Measurements from ENCODE around the gene OR51I2. TPM values are rescaled to one million over a fixed set of nuclear protein-coding genes. Genes with fewer than 3 reads are reported as not detected.

The OR51I2 gene
- total and polyA plus RNA-seq, 3 donors from 2014 or later: not detected

DNA sequence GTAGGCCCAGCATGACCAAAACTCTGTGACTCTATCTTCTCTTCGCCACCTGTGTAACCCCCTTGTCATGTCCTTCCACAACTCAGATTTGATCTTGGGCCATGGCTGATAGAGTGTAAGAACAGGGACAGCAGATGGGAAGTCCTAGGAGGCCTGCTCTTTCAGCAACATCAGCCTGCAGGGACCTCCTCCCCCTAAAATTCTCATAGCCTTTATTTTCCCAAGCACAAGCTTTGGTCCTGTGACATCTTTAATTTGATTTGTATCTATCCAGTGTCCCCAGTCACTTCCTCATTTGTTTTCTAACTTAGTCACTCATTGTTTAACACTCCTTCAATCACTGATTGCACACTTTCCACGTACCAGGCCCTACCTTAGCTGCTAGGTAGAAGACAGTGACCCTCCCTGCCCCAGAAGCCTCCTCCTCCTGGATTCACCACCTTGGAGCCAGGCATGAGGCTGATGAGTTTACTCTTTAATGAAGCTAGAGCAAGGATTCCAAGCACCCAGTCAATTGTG lies 55.3 kb downstream of the OR51I2 start:
- intact Hi-C loops (cut with DNase I; ENCODE audit: low total_unique reads): no loop called here
- H3K27me3 ChIP-seq: no peaks in the 10 kb centered on the region
- no peak for TF ChIP-seq CTCF (IDR thresholded peaks at IDR 0.05)
- no peak for TF ChIP-seq POLR2A (IDR thresholded peaks at IDR 0.05)

GRCh38 chr11:5505363-5506048 lies 56.4 kb downstream of the OR51I2 start:
- WGBS, 2 donors: 64 to 87% methylated on average over 9 of the region's 9 CpGs
- no peaks in the 10 kb centered on the region for H3K27me3 ChIP-seq
- H3K4me3 ChIP-seq: no peak overlapping the region
- H3K36me3 ChIP-seq (ENCODE audit: low read depth, missing control alignments): no peaks in the 10 kb centered on the region
- no peak overlapping the region for H3K27ac ChIP-seq
- H3K9me3 ChIP-seq: no peaks in the 10 kb centered on the region
- H3K4me1 ChIP-seq: no peaks in the 10 kb centered on the region
- intact Hi-C loops (cut with DNase I; ENCODE audit: low total_unique reads): no loop called here
- no peak for TF ChIP-seq POLR2A (IDR thresholded peaks at IDR 0.05)
- no peak for TF ChIP-seq CTCF (IDR thresholded peaks at IDR 0.05)
- no peak for DNase-seq

More for the DNA sequence above, 55.3 kb downstream of the OR51I2 start:
- Histone ChIP-seq H3K4me1 (no peaks in the 10 kb centered on the region), H3K27ac (no peak overlapping the region), H3K36me3 (ENCODE audit: low read depth, missing control alignments) (no peaks in the 10 kb centered on the region), H3K9me3 (no peaks in the 10 kb centered on the region), H3K4me3 (no peak overlapping the region)
- WGBS, 2 donors: 92 to 94% methylated on average over 2 of the region's 2 CpGs
- DNase-seq: no peak

Other genes with a start within 250 kb of the OR51I2 start
- gene OR51V1, start 248.6 kb upstream of the OR51I2 start, total RNA-seq: not detected
- gene OR51V1, start 248.6 kb upstream of the OR51I2 start, polyA plus RNA-seq (ENCODE audit: insufficient read depth, low read depth, low replicate concordance): not detected
- gene HBB, start 222.3 kb upstream of the OR51I2 start, total RNA-seq: 10 to 100 TPM in 1 of 2 donors, not detected in 1; 11.8 TPM
- gene HBB, start 222.3 kb upstream of the OR51I2 start, polyA plus RNA-seq (ENCODE audit: insufficient read depth, low read depth, low replicate concordance): 55.6 TPM
- not detected for gene HBD, start 214.8 kb upstream of the OR51I2 start, total RNA-seq
- not detected for gene HBD, start 214.8 kb upstream of the OR51I2 start, polyA plus RNA-seq (ENCODE audit: insufficient read depth, low read depth, low replicate concordance)
- not detected for gene HBG1, start 199.5 kb upstream of the OR51I2 start, total RNA-seq
- gene HBG1, start 199.5 kb upstream of the OR51I2 start, polyA plus RNA-seq (ENCODE audit: insufficient read depth, low read depth, low replicate concordance): not detected
- not detected for gene HBG2, start 194.5 kb upstream of the OR51I2 start, total RNA-seq
- gene HBG2, start 194.5 kb upstream of the OR51I2 start, polyA plus RNA-seq (ENCODE audit: insufficient read depth, low read depth, low replicate concordance): not detected
- gene HBE1, start 179.4 kb upstream of the OR51I2 start, total RNA-seq: under 1 TPM in 1 of 2 donors, not detected in 1; 0.87 TPM
- gene HBE1, start 179.4 kb upstream of the OR51I2 start, polyA plus RNA-seq (ENCODE audit: insufficient read depth, low read depth, low replicate concordance): not detected
- gene OR51B4, start 147.4 kb upstream of the OR51I2 start, total RNA-seq: under 1 TPM in 1 of 2 donors, not detected in 1; 0.74 TPM
- not detected for gene OR51B4, start 147.4 kb upstream of the OR51I2 start, polyA plus RNA-seq (ENCODE audit: insufficient read depth, low read depth, low replicate concordance)
- under 1 TPM in 1 of 2 donors, not detected in 1; 0.74 TPM for gene OR51B2, start 125.0 kb upstream of the OR51I2 start, total RNA-seq
- not detected for gene OR51B2, start 125.0 kb upstream of the OR51I2 start, polyA plus RNA-seq (ENCODE audit: insufficient read depth, low read depth, low replicate concordance)
- gene OR51B5, start 105.8 kb upstream of the OR51I2 start, total RNA-seq: 1 to 10 TPM; 1.3 to 2.7 TPM
- 0.78 TPM for gene OR51B5, start 105.8 kb upstream of the OR51I2 start, polyA plus RNA-seq (ENCODE audit: insufficient read depth, low read depth, low replicate concordance)
- not detected for gene OR51B6, start 97.8 kb upstream of the OR51I2 start, total RNA-seq
- gene OR51B6, start 97.8 kb upstream of the OR51I2 start, polyA plus RNA-seq (ENCODE audit: insufficient read depth, low read depth, low replicate concordance): not detected
- gene OR51M1, start 65.5 kb upstream of the OR51I2 start, total RNA-seq: not detected
- not detected for gene OR51M1, start 65.5 kb upstream of the OR51I2 start, polyA plus RNA-seq (ENCODE audit: insufficient read depth, low read depth, low replicate concordance)
- gene OR51Q1, start 27.2 kb upstream of the OR51I2 start, total RNA-seq: not detected
- gene OR51Q1, start 27.2 kb upstream of the OR51I2 start, polyA plus RNA-seq (ENCODE audit: insufficient read depth, low read depth, low replicate concordance): not detected
- 1 to 10 TPM in 1 of 2 donors, under 1 TPM in 1; 0.74 to 1.1 TPM for gene OR51I1, start 7.8 kb upstream of the OR51I2 start, total RNA-seq
- gene OR51I1, start 7.8 kb upstream of the OR51I2 start, polyA plus RNA-seq (ENCODE audit: insufficient read depth, low read depth, low replicate concordance): not detected
- gene OR52D1, start 39.4 kb downstream of the OR51I2 start, total RNA-seq: not detected
- gene OR52D1, start 39.4 kb downstream of the OR51I2 start, polyA plus RNA-seq (ENCODE audit: insufficient read depth, low read depth, low replicate concordance): not detected
- 100 to 1,000 TPM; 105 to 283 TPM for gene UBQLN3, start 60.6 kb downstream of the OR51I2 start, total RNA-seq
- gene UBQLN3, start 60.6 kb downstream of the OR51I2 start, polyA plus RNA-seq (ENCODE audit: insufficient read depth, low read depth, low replicate concordance): 336 TPM
- gene UBQLNL, start 67.4 kb downstream of the OR51I2 start, total RNA-seq: 10 to 100 TPM in 1 of 2 donors, 1 to 10 TPM in 1; 8.8 to 38.7 TPM
- 42.8 TPM for gene UBQLNL, start 67.4 kb downstream of the OR51I2 start, polyA plus RNA-seq (ENCODE audit: insufficient read depth, low read depth, low replicate concordance)
- gene OR52H1, start 99.2 kb downstream of the OR51I2 start, total RNA-seq: 1 to 10 TPM; 1.4 to 1.9 TPM
- gene OR52H1, start 99.2 kb downstream of the OR51I2 start, polyA plus RNA-seq (ENCODE audit: insufficient read depth, low read depth, low replicate concordance): not detected
- not detected for gene OR52B6, start 131.6 kb downstream of the OR51I2 start, total RNA-seq
- not detected for gene OR52B6, start 131.6 kb downstream of the OR51I2 start, polyA plus RNA-seq (ENCODE audit: insufficient read depth, low read depth, low replicate concordance)
- gene TRIM6, start 147.3 kb downstream of the OR51I2 start, total RNA-seq: 10 to 100 TPM in 1 of 2 donors, 1 to 10 TPM in 1; 9.1 to 10.6 TPM
- gene TRIM6, start 147.3 kb downstream of the OR51I2 start, polyA plus RNA-seq (ENCODE audit: insufficient read depth, low read depth, low replicate concordance): 20.9 TPM
- gene TRIM34, start 175.7 kb downstream of the OR51I2 start, total RNA-seq: 1 to 10 TPM; 6.5 to 7.6 TPM
- 6.5 TPM for gene TRIM34, start 175.7 kb downstream of the OR51I2 start, polyA plus RNA-seq (ENCODE audit: insufficient read depth, low read depth, low replicate concordance)
- gene TRIM5, start 235.8 kb downstream of the OR51I2 start, total RNA-seq: 10 to 100 TPM; 10.8 to 16.2 TPM
- 8.8 TPM for gene TRIM5, start 235.8 kb downstream of the OR51I2 start, polyA plus RNA-seq (ENCODE audit: insufficient read depth, low read depth, low replicate concordance)
- gene TRIM22, start 240.5 kb downstream of the OR51I2 start, total RNA-seq: 10 to 100 TPM; 25.0 to 30.3 TPM
- 25.0 TPM for gene TRIM22, start 240.5 kb downstream of the OR51I2 start, polyA plus RNA-seq (ENCODE audit: insufficient read depth, low read depth, low replicate concordance)